NCI-H526 (cell line): ENCODE measurements around the gene INPP5E.
A peak's percentile ranks its signal among the peaks of the same experiment; 100 is the strongest.

Source experiments
- DNase-seq, 2 experiments: peaks; one replicate each; lab custom pipeline; 2025; lab: John Stamatoyannopoulos, UW

The INPP5E gene

GRCh38 chr9:136447173-136447778 lies 7.6 kb upstream of the INPP5E start:
- no peak for DNase-seq

DNA sequence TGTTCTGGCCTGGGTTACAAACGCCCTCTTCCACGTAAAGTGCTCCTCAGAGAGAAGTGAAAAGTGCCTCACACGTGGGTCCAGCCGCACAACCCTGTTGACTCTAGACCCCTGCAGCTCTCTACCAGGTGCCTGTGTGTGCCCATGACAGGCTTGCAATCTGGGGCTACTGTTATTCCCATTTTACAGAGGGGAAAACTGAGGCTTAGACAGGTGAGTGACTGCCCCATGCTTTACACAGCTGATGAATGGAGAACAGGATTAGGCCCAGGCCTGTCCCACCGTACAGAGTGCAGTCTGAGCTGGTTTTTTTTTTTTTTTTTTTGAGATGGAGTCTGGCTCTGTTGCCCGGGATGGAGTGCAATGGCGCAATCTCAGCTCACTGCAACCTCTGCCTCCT lies 6.2 kb upstream of the INPP5E start:
- no peak for DNase-seq

DNA sequence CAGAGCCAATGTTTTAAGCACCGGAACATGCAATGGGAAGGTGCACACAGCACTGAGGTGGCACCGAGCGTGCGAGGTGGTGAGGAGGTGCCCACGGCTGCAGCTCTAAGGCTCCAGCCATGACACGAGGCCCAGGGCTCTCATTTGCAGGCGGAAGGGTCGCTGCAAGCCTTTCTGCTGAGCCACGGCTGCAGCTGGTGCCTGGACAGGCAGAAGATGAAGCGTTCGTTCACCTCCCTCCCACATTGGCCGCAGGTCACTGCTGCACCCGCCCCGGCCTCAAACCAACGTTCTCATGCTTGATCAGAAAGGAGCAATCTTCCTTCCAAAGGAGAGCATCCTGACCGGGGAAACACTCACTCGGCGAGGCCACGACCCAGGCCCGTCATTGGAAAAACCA lies 4.5 kb upstream of the INPP5E start:
- no peak for DNase-seq

DNA sequence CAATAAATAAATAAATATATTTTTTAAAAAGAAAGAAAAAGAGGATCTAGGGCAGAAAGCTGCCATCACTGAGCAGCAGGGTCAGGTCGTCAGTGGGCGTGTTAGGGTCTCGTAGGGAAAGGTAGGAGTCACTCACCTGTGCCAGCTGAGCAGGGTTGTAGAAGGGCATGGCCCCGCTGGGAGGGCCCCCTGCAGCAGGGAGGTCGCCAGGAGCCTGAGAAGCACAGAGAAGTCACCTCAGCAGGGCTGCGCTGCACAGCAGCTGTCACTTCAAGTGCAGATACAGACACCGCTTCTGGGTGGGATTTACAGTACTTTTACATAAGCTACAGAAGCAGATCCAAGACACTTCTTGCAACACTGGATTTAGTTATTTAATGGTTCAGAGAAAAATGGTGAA lies 4.0 kb upstream of the INPP5E start:
- no peak for DNase-seq

DNA sequence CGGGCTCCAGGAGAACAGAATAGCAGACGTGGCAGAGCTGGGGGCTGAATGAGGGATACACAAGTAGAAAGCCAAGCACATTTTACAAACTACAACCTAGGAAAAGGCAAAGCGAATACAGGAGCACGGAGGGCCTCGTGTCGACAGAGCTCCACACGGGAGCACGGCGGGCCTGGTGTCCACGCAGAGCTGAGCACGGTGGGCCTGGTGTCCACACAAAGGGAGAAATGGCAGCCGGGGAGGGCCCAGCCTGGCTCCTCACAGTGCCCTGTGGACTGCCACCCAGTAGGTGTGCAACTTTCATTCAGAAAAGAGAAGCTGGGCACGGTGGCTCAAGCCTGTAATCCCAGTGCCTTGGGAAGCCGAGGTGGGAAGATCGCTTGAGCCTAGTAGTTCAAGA lies 3.4 kb upstream of the INPP5E start:
- no peak for DNase-seq

DNA sequence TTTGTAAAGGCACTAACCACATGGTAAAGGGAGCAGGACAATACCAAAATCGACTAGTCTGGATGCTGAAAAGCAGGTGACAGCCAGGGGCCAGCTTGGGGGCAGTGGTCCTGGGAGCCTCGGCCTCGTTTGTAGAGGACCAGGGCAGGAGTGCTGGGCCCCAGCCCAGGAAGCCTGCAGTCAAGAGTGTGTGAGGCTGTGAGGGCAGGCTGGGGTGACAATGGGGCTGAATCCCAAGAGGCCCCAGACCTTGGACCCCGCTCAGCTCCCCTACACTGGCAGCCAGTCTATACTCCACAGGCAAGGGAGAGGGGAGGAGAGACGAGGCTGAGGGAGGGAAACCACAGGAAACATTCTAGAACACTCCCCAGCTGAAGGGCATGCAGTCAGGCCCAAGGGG lies 2.6 kb upstream of the INPP5E start:
- no peak for DNase-seq

- DNase-seq = no peak
Observed at GRCh38 chr9:136441681-136442245, 2.1 kb upstream of the INPP5E start.

- no peak for DNase-seq
Observed at GRCh38 chr9:136441191-136441680, 1.6 kb upstream of the INPP5E start.

DNA sequence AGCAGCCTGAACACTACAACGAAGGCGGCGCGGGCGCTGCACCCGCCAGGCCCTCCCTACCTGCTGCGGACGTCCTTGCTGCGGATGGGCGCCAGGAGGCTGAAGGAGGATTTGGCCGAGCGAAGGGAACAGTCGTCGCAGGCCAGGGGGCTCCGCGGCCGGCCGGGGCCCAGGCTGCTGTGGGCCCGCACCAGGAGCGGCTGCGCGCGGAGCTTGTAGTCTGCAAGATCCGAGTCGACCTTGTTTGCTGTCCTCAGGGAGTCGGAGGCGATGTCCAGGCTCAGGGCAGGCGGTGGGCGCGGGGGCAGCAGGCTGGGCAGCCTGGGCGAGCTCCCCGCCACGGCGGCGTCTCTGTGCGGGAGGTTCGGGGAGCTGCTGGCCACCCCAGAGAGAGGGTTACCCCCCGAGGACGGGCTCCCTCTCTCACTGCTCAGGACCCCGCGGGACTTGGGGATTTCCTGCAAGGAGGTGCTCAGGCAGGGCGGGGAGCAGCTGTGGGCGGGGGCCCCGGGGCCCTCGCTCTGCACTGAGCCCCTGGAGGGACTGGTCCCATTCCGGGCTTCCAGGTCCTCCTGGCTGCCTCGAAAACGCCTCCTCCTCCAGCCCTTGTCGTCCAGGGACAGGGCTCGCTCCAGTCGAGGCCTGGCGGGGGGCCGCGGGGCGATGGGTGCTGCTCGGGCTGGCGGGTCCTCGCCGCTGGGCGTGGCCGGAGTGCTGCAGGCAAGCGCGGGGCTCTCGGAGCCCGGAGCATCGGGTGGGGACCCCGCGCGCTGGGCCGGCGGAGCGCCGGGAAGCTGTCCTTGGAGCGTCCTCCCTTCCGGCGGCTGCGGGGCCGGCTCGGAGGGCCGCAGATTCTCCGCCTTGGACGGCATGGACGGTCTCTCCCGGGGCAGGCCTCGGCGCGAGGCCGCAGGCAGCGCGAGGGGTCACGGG lies 831 bp downstream of the INPP5E start:
- DNase-seq = peak in 1 of 2 experiments; percentile 56

DNA sequence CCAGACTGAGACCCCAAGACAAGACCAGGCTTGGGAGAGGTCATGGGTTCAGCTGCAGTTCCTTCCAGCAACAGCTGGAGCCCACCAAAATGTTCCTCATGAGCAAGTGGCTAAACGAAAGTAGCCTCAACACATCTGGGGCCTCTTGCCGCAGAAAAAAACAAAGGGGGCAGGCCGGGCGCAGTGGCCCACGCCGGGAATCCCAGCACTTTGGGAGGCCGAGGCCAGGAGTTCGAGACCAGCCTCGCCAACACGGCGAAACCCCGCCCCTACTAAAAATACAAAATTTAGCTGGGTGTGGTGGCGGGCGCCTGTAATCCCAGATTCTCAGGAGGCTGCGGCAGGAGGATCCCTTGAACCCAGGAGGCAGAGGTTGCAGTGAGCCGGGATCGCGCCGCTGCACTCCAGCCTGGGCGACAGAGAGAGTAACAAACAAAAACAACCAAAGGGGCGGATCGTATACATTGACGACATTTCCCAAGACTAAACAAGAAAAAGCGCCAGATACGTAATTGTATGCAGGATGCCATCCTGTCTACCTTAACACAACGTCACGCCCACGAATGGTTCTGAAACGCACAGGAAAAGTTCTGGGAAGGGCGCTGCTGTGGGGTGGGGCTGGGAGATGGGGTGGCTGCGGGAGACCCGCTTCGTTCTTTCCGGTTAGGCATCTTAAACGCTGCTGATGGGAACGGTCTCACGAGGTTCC lies 1.7 kb downstream of the INPP5E start:
- DNase-seq = no peak

DNA sequence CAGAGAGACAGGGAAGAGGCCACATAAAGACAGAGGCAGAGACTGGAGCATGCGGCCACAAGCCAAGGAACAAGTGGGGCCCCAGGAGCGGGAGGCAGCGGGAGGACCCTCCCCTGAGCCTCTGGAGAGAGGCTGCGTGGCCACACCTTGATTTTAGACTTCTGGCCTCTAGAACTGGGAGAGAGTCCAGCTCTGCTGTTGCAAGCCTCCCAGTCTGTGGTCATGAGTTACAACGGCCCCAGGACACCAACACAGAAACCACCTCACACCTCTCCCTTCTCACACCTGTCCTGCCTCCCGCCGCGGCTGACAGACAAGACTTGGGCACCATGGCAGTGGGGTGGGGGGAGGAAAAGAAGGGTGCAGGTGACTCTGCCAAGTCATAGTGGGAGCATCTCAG lies 2.2 kb downstream of the INPP5E start:
- no peak for DNase-seq

- no peak for DNase-seq
Observed at GRCh38 chr9:136436055-136436634, 3.5 kb downstream of the INPP5E start.

DNA sequence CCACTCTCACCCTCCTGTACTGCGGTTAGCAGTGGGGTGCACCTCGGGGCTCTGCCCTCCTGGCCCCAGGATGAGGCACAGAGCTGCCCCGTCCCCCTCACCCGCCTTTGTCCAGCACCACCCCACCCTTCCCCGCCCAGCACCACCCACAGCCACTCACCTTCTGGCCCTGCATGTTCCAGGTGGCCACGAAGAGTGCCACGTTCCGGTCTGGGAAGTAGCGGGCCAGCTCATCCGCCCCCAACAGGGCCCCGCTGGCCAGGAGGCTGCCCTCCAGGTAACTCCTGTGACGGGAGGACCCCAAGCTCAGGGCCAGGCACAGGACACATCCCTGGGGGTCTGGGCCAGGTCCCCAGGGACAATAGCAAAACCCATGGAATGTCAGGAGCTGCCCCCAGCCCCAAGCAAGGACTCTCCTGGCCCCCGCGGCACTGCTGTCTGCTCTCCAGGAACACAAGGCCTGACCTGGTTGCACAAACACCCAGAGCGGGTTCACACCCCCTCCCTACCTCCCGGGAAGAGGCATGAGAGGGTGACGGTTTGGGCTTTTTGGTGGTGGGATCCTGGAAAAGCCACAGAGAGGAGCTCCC lies 5.0 kb downstream of the INPP5E start:
- DNase-seq = no peak

GRCh38 chr9:136433849-136434579 lies 5.6 kb downstream of the INPP5E start:
- no peak for DNase-seq

DNA sequence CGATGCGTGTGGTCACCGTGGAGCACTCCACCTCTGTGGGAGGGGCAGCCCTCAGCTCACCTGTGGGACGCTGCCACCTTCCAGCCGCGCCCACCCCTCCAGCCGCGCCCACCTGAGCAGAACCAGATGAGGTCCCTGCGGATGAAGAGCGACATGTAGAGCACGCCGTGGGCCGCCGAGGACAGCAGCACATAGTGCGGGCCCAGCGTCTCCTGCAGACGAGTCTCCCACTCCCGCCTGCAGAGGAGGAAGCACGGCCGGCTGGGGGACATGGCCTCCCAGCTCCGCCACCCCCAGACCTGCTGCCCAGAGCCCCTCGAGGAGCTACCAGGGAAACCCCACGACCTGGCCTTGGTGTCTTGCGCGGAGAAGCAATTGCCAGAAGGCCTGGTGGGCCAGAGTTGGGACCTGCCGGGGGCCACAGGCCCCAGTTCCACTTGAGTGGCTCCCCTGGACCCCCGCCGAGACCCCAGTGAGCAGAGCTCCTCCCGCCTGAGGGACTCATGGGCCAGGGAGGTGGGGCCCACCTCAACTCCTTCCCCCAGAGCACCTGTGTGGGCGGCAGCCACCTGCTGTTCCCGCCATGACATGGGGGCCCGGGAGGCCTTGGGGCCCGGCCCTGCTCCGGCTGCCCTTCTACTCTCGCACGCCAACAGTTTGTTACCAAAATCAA lies 6.5 kb downstream of the INPP5E start:
- no peak for DNase-seq

GRCh38 chr9:136432591-136432990 lies 7.1 kb downstream of the INPP5E start:
- no peak for DNase-seq

DNA sequence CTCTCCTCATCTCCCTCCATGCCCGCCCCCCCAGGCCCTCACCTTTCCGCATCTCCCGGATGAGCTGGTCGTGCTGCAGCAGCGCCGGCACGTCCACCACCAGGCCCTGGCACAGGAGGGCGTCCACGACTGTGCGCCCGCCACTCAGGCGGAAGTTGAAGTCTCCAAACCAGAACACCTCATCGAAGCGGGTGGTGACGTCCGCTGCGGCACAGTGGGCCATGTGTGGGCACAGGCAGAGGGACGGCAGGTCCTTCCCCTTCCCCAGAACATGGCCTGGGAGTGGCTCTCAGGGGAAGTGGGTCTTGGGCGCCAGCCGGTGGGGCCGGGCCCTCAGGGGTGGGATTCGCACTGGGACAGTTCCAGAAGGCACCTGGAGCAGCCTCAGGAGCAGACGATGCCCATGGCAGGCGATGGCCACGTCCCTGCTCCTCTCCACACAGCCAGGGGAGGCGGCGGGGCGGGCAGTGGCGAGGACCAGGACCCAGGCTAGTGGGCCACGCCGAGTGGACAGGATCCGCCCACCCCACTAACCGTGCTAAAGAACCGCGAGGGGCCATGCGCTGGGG lies 7.8 kb downstream of the INPP5E start:
- no peak for DNase-seq

DNA sequence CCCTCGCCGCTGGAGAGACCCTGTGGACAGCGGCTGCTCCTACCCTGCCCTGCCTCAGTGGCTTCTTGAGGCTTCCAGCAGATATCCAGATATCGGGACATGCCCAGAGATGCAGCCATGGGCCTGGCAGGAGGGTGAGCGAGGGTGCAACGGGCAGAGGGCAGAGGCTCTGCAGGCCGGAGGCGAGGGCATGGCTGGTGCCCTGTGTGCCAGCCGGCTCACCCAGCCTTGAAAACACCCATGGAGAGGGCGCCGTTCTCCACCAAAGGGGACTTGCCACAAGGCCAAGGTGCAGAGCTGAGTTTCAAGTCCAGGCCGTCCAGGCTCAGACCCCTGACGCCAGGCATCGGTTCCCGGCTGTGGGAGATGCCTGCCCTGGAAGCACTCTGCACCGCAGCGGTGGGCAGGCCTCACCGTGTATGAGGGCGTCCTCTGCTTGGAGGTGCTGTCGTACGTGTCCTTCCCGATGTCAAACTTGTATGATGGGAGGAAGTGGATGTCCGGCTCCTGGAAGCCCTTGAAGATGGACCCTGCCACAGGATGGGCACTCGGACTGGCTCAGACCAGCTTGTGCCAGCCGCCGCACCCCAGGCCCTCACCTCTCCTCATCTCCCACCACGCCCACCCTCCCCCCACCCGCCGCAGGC lies 8.9 kb downstream of the INPP5E start:
- no peak for DNase-seq

DNA sequence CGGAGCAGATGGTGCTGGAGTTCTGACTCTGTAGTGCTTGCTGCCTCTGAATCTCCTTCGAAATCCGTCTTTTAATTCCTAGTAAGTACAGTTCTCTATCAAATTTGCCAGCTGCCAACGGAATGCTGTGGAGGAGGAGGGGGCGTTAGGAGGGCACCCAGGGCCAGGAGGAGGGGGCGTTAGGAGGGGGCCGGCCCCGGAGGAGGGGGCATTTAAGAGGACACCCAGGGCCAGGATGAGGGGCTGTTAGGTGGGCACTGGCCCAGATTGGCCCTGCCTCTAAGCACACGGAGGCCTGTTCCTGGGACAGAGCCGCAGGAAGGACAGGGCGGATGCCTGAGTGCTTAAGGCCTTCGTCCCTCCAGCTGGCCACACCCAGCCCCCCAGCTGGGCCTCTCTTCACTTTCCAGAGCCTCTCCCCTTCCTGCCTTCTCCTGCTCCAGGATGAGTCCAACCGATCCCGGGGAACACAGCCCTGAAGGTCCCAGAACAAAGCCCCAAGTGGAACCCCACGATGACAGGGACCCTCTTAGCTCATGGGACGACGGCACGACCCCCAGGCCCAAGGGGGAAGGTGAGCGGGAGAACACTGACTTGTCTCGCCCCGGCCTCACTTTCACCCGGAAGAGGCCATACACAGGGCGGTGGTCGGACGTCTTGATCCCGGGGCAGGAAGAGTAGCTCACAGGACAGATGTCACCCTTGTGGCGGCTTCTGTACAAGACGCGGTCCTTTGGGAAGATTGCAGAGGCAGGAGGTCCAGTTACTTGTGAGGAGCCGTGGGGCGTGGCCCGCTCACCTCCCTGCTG lies 9.8 kb downstream of the INPP5E start:
- DNase-seq = no peak
